Hair follicular keratinocyte (primary cell): ENCODE results near the gene PI4K2A. TPM values are rescaled to one million over a fixed set of nuclear protein-coding genes. Genes with fewer than 3 reads are reported as not detected.

ENCODE experiments used
- total RNA-seq: library from RNA; depleted of rRNA; stranded (reverse); fragments of >200 nt; gene quantifications from 2 replicates; pipeline ENCODE4 v1.2.3, GENCODE V29; 2015

PI4K2A gene
- total RNA-seq, result 43.9 and 60.5 TPM in 2 replicates

GRCh38 chr10:97640174-97640867 lies at the start of gene PI4K2A:
PI4K2A (plus strand) TSS chr10:97640671; CDS start chr10:97640743, 72 bp downstream.

GRCh38 chr10:97632949-97633884 lies 7.3 kb upstream of the PI4K2A start, which contains the start of gene MORN4:
MORN4 (minus strand) TSS chr10:97633500; CDS start chr10:97619653, 13,847 bp downstream.

GRCh38 chr10:97686962-97687784 lies 46.7 kb downstream of the PI4K2A start, which contains the start of gene AVPI1:
AVPI1 (minus strand) TSS chr10:97687241; CDS start chr10:97679905, 7,336 bp downstream.

GRCh38 chr10:97713339-97713825 lies 72.9 kb downstream of the PI4K2A start, which contains the start of gene MARVELD1:
MARVELD1 (plus strand) TSS chr10:97713730; CDS start chr10:97713877, 147 bp downstream.

Other genes with a start within 250 kb of the PI4K2A start
- 24.8 and 27.3 TPM in 2 replicates for gene RRP12, start 239.3 kb upstream of the PI4K2A start, total RNA-seq
- gene PGAM1, start 214.5 kb upstream of the PI4K2A start, total RNA-seq, result 506 and 725 TPM in 2 replicates
- gene EXOSC1, start 194.7 kb upstream of the PI4K2A start, total RNA-seq, result 44.2 and 52.7 TPM in 2 replicates
- gene ZDHHC16, start 194.5 kb upstream of the PI4K2A start, total RNA-seq, result 53.5 and 58.4 TPM in 2 replicates
- 96.5 and 110 TPM in 2 replicates for gene MMS19, start 142.2 kb upstream of the PI4K2A start, total RNA-seq
- 25.9 and 28.3 TPM in 2 replicates for gene UBTD1, start 141.7 kb upstream of the PI4K2A start, total RNA-seq
- gene ANKRD2, start 67.9 kb upstream of the PI4K2A start, total RNA-seq, result 1.0 and 3.0 TPM in 2 replicates
- gene HOGA1, start 56.3 kb upstream of the PI4K2A start, total RNA-seq, result 0.55 and 1.2 TPM in 2 replicates
- gene C10orf62, start 51.0 kb upstream of the PI4K2A start, total RNA-seq, result not detected in 2 replicates
- gene MORN4, start 7.2 kb upstream of the PI4K2A start, total RNA-seq, result 6.2 and 7.1 TPM in 2 replicates
- gene AVPI1, start 46.6 kb downstream of the PI4K2A start, total RNA-seq, result 23.0 and 23.2 TPM in 2 replicates
- gene MARVELD1, start 73.1 kb downstream of the PI4K2A start, total RNA-seq, result 34.8 and 42.0 TPM in 2 replicates
- gene ZFYVE27, start 96.5 kb downstream of the PI4K2A start, total RNA-seq, result 11.6 and 15.9 TPM in 2 replicates
- not detected in 2 replicates for gene SFRP5, start 131.3 kb downstream of the PI4K2A start, total RNA-seq
- gene GOLGA7B, start 209.2 kb downstream of the PI4K2A start, total RNA-seq, result 0.46 and 0.47 TPM in 2 replicates